ENCODE data around the gene HIGD1B.

- no peak for TF ChIP-seq CTCF (IDR thresholded peaks at IDR 0.05; ENCODE audit: insufficient read depth, low read depth, low read length)
- no peak for TF ChIP-seq EZH2 (IDR thresholded peaks at IDR 0.05; ENCODE audit: insufficient read depth, low read length)
Observed at GRCh38 chr17:44832805-44833204, 14.9 kb upstream of the HIGD1B start.

Data from astrocyte (in vitro differentiated cells and primary cell).